SK-N-MC (cell line): ENCODE results near the gene CAMSAP3.

Experiments used
- EZH2 ChIP-seq: fragments of 200-600 bp; sonication (generic); IDR thresholded peaks from one replicate; pipeline ENCODE4 v1.6.1; 2017; ENCODE audit warnings: antibody characterized with exemption
- FOXP2 ChIP-seq: optimal IDR thresholded peaks from 2 replicates; pipeline ENCODE3; 2011; ENCODE audit warnings: mild to moderate bottlenecking, moderate library complexity; ENCODE audit not compliant: insufficient read depth; ENCODE audit errors: extremely low read length, control extremely low read depth
- POLR2AphosphoS5 ChIP-seq: IDR thresholded peaks from 2 replicates; pipeline ENCODE4 v1.6.1; 2012; ENCODE audit warnings: mild to moderate bottlenecking, low read depth, low read length, borderline replicate concordance

GRCh38 chr19:7607874-7608560 is 12.4 kb downstream of the CAMSAP3 start:
- TF ChIP-seq POLR2AphosphoS5 (no peak), EZH2 (no peak), FOXP2 (no peak)
